Smooth muscle cell (in vitro differentiated cells): ENCODE data around the gene EZR. TPM values are rescaled to one million over a fixed set of nuclear protein-coding genes. Genes with fewer than 3 reads are reported as not detected.

Experiments used
- DNase-seq: peaks from one replicate; lab custom pipeline; 2025; ENCODE audit not compliant: unreplicated experiment; lab: John Stamatoyannopoulos, UW
- H2AFZ ChIP-seq: fragments of 200-600 bp; sonication (generic); 2 replicates; pipeline ENCODE4 v1.6.0; 2016; ENCODE audit warnings: antibody characterized with exemption, low read depth, mild to moderate bottlenecking
- H3F3A ChIP-seq: fragments of 200-600 bp; sonication (generic); 2 replicates; pipeline ENCODE4 v1.6.0; 2017; ENCODE audit warnings: antibody characterized with exemption, low read depth
- H3K27ac ChIP-seq: fragments of 200-600 bp; sonication (generic); 2 replicates; pipeline ENCODE4 v1.5.1; 2016; ENCODE audit warnings: low read depth, mild to moderate bottlenecking
- H3K27me3 ChIP-seq: fragments of 200-600 bp; sonication (generic); 2 replicates; pipeline ENCODE4 v1.6.1; 2016; ENCODE audit warnings: low read depth, mild to moderate bottlenecking
- H3K36me3 ChIP-seq: fragments of 200-600 bp; sonication (generic); 2 replicates; pipeline ENCODE4 v1.5.1; 2016; ENCODE audit warnings: low read depth
- H3K4me1 ChIP-seq: fragments of 200-600 bp; sonication (generic); 2 replicates; pipeline ENCODE4 v1.5.1; 2016; ENCODE audit warnings: low read depth
- H3K4me2 ChIP-seq: fragments of 200-600 bp; sonication (generic); 2 replicates; pipeline ENCODE4 v1.6.0; 2016; ENCODE audit warnings: mild to moderate bottlenecking
- H3K4me3 ChIP-seq: fragments of 200-600 bp; sonication (generic); 2 replicates; pipeline ENCODE4 v1.5.1; 2016; ENCODE audit warnings: mild to moderate bottlenecking
- H3K79me2 ChIP-seq: fragments of 200-600 bp; sonication (generic); 2 replicates; pipeline ENCODE4 v1.6.0; 2016; ENCODE audit warnings: low read depth, mild to moderate bottlenecking
- H3K9ac ChIP-seq: fragments of 200-600 bp; sonication (generic); 2 replicates; pipeline ENCODE4 v1.6.0; 2016; ENCODE audit warnings: low read depth
- H3K9me3 ChIP-seq: fragments of 200-600 bp; sonication (generic); replicated peaks from 2 replicates; pipeline ENCODE4 v1.5.1; 2016; ENCODE audit warnings: low read depth
- H4K20me1 ChIP-seq: fragments of 200-600 bp; sonication (generic); 2 replicates; pipeline ENCODE4 v1.6.0; 2016; ENCODE audit warnings: low read depth
- WGBS: methylation state at CpG from one replicate; pipeline ENCODE4 v1.1.7; 2016; ENCODE audit warnings: low lambda C conversion rate; 5-methylcytosine and 5-hydroxymethylcytosine counted together
- polyA plus RNA-seq: library from polyadenylated mRNA; unstranded; fragments of >200 nt; fragmentation: Nextera tagmentation; extraction: Ambion mirVana; gene quantifications from 2 replicates; pipeline ENCODE4 v1.2.1, GENCODE V29; 2016
- total RNA-seq: library from RNA; depleted of rRNA; stranded (reverse); fragments of >200 nt; gene quantifications from 2 replicates; pipeline ENCODE4 v1.2.3, GENCODE V29; 2014
- TF ChIP-seq, protein P1 (sequence below): fragments of 200-600 bp; sonication (generic); IDR thresholded peaks from 2 replicates; pipeline ENCODE4 v1.5.1; 2017; ENCODE audit warnings: borderline replicate concordance, mild to moderate bottlenecking, antibody characterized with exemption; ENCODE audit not compliant: insufficient read depth, poor library complexity, severe bottlenecking

Gene EZR
- total and polyA plus RNA-seq, 2 experiments from 2014 or later: 55.0 to 113 TPM

- no peak overlapping the region for H3K4me3 ChIP-seq
- no peaks in the 10 kb centered on the region for H3K27me3 ChIP-seq
- no peaks in the 10 kb centered on the region for H3K79me2 ChIP-seq
- WGBS: 96% methylated on average over 13 of the region's 13 CpGs
- H3K4me2 ChIP-seq: no peak overlapping the region
- no peaks in the 10 kb centered on the region for H3K9me3 ChIP-seq
- no peaks in the 10 kb centered on the region for H4K20me1 ChIP-seq
- no peaks in the 10 kb centered on the region for H3F3A ChIP-seq
- H3K27ac ChIP-seq: no peak overlapping the region
- TF ChIP-seq, protein P1, sequence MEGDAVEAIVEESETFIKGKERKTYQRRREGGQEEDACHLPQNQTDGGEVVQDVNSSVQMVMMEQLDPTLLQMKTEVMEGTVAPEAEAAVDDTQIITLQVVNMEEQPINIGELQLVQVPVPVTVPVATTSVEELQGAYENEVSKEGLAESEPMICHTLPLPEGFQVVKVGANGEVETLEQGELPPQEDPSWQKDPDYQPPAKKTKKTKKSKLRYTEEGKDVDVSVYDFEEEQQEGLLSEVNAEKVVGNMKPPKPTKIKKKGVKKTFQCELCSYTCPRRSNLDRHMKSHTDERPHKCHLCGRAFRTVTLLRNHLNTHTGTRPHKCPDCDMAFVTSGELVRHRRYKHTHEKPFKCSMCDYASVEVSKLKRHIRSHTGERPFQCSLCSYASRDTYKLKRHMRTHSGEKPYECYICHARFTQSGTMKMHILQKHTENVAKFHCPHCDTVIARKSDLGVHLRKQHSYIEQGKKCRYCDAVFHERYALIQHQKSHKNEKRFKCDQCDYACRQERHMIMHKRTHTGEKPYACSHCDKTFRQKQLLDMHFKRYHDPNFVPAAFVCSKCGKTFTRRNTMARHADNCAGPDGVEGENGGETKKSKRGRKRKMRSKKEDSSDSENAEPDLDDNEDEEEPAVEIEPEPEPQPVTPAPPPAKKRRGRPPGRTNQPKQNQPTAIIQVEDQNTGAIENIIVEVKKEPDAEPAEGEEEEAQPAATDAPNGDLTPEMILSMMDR: no peak
- H2AFZ ChIP-seq: no peak overlapping the region
- no peak for DNase-seq
- no peaks in the 10 kb centered on the region for H3K4me1 ChIP-seq
- no peaks in the 10 kb centered on the region for H3K36me3 ChIP-seq
- H3K9ac ChIP-seq: no peak overlapping the region
These were observed 53.6 kb downstream of the EZR start for GRCh38 chr6:158765499-158766068.

DNA sequence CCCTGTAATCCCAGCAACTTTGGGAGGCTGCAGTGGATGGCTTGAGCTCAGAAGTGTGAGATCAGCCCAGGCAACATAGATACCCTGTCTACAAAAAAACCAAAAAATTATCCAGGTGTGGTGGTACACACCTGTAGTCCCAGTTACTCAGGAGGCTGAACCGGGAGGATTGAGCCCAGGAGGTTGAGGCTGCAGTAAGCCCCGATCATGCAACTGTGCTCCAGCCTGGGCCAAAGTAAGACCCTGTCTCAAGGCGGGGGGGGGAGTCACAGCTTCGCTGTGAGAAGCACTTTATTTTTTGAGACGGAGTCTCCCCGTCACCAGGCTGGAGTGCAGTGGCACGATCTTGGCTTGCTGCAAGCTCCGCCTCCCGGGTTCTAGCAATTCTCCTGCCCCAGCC lies 54.2 kb downstream of the EZR start:
- Histone ChIP-seq H2AFZ (no peak overlapping the region), H3K9me3 (no peaks in the 10 kb centered on the region), H3K4me2 (no peak overlapping the region), H3K27ac (no peak overlapping the region), H4K20me1 (no peaks in the 10 kb centered on the region), H3K36me3 (no peaks in the 10 kb centered on the region), H3K9ac (no peak overlapping the region), H3K79me2 (no peaks in the 10 kb centered on the region), H3K4me3 (no peak overlapping the region), H3K4me1 (no peaks in the 10 kb centered on the region), H3K27me3 (no peaks in the 10 kb centered on the region), H3F3A (no peaks in the 10 kb centered on the region)
- TF ChIP-seq, protein P1: no peak
- no peak for DNase-seq
- WGBS: 96% methylated on average over 9 of the region's 9 CpGs

DNA sequence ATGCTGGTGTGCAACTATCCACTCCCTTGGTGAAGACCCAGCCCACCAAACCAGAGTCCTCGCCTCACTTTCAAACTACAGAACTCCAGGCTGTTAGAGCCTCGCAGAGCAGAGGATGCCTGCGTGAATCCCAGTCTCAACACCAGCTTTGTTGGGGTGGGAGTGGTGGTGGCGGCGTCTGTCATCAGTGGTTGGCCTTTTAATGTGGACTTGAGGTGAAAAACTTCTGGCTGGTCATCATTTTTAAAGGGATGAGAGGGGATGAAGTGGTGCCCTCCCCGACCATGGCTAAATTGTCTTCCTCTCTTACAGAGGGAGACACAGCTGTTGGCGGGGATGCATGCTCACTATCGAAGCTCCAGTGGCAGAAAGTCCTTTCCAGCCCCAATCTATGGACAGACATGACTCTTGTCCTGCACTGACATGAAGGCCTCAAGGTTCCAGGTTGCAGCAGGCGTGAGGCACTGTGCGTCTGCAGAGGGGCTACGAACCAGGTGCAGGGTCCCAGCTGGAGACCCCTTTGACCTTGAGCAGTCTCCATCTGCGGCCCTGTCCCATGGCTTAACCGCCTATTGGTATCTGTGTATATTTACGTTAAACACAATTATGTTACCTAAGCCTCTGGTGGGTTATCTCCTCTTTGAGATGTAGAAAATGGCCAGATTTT lies 54.9 kb downstream of the EZR start:
- 92% methylated on average over 14 of the region's 14 CpGs for WGBS
- Histone ChIP-seq H3K36me3 (no peaks in the 10 kb centered on the region), H3K79me2 (no peaks in the 10 kb centered on the region), H3K9ac (no peak overlapping the region), H3K4me3 (no peak overlapping the region), H3F3A (no peaks in the 10 kb centered on the region), H3K4me1 (no peaks in the 10 kb centered on the region), H3K27ac (no peak overlapping the region), H3K9me3 (no peaks in the 10 kb centered on the region), H4K20me1 (no peaks in the 10 kb centered on the region), H2AFZ (no peak overlapping the region), H3K4me2 (no peak overlapping the region), H3K27me3 (no peaks in the 10 kb centered on the region)
- no peak for DNase-seq
- TF ChIP-seq, protein P1: no peak
